Astrocyte of the cerebellum (primary cell): ENCODE data around the gene VENTX.
"Not testable (repeated sequence)": the region's sequence is repeated elsewhere in the genome, so short reads cannot be mapped to it uniquely, and the experiment has no call there.

Experiments
- DNase-seq: peaks from one replicate; pipeline ENCODE4 v3.0.0-alpha.2; 2011; ENCODE audit warnings: low read depth
- H3K4me3 ChIP-seq: 2 replicates; pipeline ENCODE4 v1.5.1; 2011; ENCODE audit warnings: mild to moderate bottlenecking, low read depth, low read length, moderate library complexity
- in situ Hi-C: cut with HindIII; loops from 2 replicates; pipeline ENCODE4 v1.10.0; 2017; ENCODE audit warnings: low sequenced_read_pairs
- TF ChIP-seq, protein P1 (sequence below): IDR thresholded peaks from 2 replicates; pipeline ENCODE4 v1.5.1; 2012; ENCODE audit warnings: low read length, low read depth, moderate library complexity, mild to moderate bottlenecking; ENCODE audit errors: missing control alignments

The VENTX gene

DNA sequence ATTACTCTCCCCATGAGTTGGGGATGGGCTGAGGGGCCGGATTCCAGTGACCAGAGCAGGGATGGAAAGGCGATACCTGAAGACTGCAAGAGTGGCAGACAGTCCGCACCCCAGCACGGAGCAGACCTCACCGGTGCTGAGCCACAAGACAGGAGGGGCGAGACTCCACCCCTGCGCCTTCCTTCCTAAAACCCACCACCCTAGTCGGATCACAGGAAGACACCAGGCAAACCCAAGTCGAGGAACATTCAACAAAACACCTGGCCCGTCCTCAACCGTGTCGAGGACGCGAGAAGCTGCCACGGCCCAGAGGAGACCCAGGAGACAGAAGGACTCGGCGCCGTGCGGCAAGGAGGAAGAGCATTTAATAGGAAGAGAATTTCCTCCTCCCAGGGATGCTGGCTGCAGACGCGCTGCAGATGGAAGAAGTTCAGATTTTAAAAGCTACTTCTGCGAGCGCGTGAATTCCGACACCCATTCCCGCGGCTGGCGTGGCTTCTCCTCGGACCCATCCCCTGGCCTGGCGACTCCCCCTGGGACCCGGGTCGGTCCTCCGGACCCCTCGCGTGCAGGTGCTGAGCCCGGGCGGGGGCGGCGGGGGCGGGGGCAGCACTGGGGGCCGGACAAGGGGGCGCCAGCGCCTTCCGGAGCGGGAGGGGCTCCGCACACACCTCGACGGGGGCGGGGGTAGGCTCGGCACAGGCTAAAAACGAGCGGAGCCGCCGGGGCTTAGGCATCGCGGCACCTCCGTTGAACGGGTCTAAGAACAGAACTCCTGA, 8.2 kb upstream of the VENTX start:
- TF ChIP-seq, protein P1, sequence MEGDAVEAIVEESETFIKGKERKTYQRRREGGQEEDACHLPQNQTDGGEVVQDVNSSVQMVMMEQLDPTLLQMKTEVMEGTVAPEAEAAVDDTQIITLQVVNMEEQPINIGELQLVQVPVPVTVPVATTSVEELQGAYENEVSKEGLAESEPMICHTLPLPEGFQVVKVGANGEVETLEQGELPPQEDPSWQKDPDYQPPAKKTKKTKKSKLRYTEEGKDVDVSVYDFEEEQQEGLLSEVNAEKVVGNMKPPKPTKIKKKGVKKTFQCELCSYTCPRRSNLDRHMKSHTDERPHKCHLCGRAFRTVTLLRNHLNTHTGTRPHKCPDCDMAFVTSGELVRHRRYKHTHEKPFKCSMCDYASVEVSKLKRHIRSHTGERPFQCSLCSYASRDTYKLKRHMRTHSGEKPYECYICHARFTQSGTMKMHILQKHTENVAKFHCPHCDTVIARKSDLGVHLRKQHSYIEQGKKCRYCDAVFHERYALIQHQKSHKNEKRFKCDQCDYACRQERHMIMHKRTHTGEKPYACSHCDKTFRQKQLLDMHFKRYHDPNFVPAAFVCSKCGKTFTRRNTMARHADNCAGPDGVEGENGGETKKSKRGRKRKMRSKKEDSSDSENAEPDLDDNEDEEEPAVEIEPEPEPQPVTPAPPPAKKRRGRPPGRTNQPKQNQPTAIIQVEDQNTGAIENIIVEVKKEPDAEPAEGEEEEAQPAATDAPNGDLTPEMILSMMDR, result no peak
- in situ Hi-C loops, result no loop called here
- no peak overlapping the region for H3K4me3 ChIP-seq
- no peak for DNase-seq

DNA sequence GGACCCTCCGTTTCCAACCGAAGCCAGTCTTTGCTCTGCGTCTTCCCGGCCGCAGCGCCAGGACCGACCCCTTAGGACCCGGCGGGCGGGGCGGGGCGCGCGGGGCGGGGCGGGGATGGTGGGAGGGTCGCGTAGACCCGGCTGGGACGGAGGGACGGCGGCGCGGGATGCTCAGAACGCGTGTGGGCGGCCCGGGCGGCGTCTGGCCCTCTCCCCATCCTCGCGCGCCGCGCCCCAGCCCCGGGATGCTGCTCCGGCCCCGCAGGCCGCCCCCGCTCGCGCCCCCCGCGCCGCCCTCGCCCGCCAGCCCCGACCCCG, 7.7 kb upstream of the VENTX start, which contains the start of gene UTF1:
TSS of gene UTF1 (plus strand) at position 174 of the 318 bp plus-strand sequence. CDS start at position 246, 72 bp downstream.
- no peak for DNase-seq
- in situ Hi-C loops, result no loop called here
- TF ChIP-seq, protein P1, result no peak

GRCh38 chr10:133230387-133231195, 7.1 kb upstream of the VENTX start:
- no peak overlapping the region for H3K4me3 ChIP-seq
- in situ Hi-C loops, result no loop called here
- TF ChIP-seq, protein P1, result no peak
- no peak for DNase-seq

More for the DNA sequence above, 7.7 kb upstream of the VENTX start, which contains the start of gene UTF1:
- H3K4me3 ChIP-seq, result no peak within 1 kb of the TSS

DNA sequence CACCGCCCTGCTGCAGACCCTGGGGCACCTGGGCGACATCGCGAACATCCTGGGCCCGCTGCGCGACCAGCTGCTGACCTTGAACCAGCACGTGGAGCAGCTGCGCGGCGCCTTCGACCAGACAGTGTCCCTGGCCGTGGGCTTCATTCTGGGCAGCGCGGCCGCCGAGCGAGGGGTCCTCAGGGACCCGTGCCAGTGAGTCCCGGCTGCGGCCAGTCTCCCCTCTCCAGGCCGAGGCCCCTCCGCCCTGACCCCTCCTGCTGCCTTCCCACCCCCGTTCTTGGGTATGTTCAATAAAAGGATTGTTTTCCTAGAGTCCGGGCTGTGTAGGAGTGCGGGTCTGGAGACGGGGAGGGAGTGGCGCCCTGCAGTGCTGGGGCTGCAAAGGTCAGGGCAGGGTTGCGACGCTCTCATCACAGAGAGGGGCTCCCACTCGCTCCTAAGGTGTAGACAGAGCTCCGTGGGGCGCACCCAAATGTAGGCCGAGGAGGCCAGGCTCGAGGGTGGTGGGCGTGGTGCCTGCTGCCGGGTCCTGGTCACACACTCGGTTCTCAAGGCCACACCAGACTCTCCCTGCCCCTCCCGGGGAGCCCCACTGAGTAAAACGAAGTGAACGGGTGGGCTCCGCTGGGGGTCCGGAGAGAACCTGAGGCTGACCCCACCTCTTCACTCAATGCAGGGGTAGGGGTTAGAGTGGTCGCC, 6.3 kb upstream of the VENTX start:
- TF ChIP-seq, protein P1, result no peak
- in situ Hi-C loops, result no loop called here
- no peak for DNase-seq
- no peak overlapping the region for H3K4me3 ChIP-seq

GRCh38 chr10:133231946-133232574, 5.6 kb upstream of the VENTX start:
- no peak for DNase-seq
- TF ChIP-seq, protein P1, result no peak
- H3K4me3 ChIP-seq, result no peak overlapping the region
- in situ Hi-C loops, result no loop called here

GRCh38 chr10:133234796-133235195, 2.9 kb upstream of the VENTX start:
- DNase-seq, H3K4me3 ChIP-seq, in situ Hi-C loops: not testable (repeated sequence)
